ENCODE results near the gene PRKCA.

The PRKCA gene

DNA sequence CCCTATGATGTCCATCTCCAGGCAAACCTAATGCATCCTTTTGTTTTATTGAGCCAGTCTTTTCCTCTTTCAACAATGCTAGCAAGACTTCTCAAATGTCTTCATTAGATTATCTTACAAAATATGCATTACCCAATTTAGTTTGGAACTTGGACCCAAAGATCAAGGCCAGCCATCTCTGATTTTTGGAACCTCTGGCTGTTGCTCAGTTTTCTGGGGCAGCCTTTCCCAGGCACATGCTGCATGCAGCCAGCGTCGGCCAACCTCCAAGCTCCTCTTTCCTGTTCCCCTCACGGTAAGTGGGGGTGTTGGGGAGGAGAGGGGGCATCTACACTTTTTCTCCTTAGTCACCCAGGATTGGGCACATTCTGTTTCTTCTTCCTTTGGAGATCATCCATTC lies 189.3 kb downstream of the PRKCA start:
- no peak for TF ChIP-seq NFIC (IDR thresholded peaks at IDR 0.05)
- no peak for TF ChIP-seq EGR1 (IDR thresholded peaks at IDR 0.05)
- TF ChIP-seq, protein P1, sequence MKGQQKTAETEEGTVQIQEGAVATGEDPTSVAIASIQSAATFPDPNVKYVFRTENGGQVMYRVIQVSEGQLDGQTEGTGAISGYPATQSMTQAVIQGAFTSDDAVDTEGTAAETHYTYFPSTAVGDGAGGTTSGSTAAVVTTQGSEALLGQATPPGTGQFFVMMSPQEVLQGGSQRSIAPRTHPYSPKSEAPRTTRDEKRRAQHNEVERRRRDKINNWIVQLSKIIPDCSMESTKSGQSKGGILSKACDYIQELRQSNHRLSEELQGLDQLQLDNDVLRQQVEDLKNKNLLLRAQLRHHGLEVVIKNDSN (IDR thresholded peaks at IDR 0.05) = no peak
- no peak for TF ChIP-seq EP300 (IDR thresholded peaks at IDR 0.05; ENCODE audit: borderline replicate concordance)
- TF ChIP-seq CEBPB (IDR thresholded peaks at IDR 0.05) = no peak
- no peak for TF ChIP-seq RAD21 (IDR thresholded peaks at IDR 0.05; ENCODE audit: low read depth)
- TF ChIP-seq TEAD4 (IDR thresholded peaks at IDR 0.05) = no peak
- TF ChIP-seq TCF12 (IDR thresholded peaks at IDR 0.05; ENCODE audit: low read depth) = no peak
- no peak for TF ChIP-seq CREB1 (IDR thresholded peaks at IDR 0.05; ENCODE audit: low read depth)
- TF ChIP-seq, protein P2, sequence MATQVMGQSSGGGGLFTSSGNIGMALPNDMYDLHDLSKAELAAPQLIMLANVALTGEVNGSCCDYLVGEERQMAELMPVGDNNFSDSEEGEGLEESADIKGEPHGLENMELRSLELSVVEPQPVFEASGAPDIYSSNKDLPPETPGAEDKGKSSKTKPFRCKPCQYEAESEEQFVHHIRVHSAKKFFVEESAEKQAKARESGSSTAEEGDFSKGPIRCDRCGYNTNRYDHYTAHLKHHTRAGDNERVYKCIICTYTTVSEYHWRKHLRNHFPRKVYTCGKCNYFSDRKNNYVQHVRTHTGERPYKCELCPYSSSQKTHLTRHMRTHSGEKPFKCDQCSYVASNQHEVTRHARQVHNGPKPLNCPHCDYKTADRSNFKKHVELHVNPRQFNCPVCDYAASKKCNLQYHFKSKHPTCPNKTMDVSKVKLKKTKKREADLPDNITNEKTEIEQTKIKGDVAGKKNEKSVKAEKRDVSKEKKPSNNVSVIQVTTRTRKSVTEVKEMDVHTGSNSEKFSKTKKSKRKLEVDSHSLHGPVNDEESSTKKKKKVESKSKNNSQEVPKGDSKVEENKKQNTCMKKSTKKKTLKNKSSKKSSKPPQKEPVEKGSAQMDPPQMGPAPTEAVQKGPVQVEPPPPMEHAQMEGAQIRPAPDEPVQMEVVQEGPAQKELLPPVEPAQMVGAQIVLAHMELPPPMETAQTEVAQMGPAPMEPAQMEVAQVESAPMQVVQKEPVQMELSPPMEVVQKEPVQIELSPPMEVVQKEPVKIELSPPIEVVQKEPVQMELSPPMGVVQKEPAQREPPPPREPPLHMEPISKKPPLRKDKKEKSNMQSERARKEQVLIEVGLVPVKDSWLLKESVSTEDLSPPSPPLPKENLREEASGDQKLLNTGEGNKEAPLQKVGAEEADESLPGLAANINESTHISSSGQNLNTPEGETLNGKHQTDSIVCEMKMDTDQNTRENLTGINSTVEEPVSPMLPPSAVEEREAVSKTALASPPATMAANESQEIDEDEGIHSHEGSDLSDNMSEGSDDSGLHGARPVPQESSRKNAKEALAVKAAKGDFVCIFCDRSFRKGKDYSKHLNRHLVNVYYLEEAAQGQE (IDR thresholded peaks at IDR 0.05; ENCODE audit: low read depth) = no peak
- TF ChIP-seq, protein P3, sequence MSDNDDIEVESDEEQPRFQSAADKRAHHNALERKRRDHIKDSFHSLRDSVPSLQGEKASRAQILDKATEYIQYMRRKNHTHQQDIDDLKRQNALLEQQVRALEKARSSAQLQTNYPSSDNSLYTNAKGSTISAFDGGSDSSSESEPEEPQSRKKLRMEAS (IDR thresholded peaks at IDR 0.05) = no peak
- TF ChIP-seq TAF1 (IDR thresholded peaks at IDR 0.05; ENCODE audit: low read depth) = no peak
- no peak for TF ChIP-seq FOXM1 (IDR thresholded peaks at IDR 0.05; ENCODE audit: borderline replicate concordance, low read depth)
- no peak for TF ChIP-seq YY1 (IDR thresholded peaks at IDR 0.05; ENCODE audit: low read depth)
- TF ChIP-seq ZBTB7A (IDR thresholded peaks at IDR 0.05; ENCODE audit: low read depth) = no peak

DNA sequence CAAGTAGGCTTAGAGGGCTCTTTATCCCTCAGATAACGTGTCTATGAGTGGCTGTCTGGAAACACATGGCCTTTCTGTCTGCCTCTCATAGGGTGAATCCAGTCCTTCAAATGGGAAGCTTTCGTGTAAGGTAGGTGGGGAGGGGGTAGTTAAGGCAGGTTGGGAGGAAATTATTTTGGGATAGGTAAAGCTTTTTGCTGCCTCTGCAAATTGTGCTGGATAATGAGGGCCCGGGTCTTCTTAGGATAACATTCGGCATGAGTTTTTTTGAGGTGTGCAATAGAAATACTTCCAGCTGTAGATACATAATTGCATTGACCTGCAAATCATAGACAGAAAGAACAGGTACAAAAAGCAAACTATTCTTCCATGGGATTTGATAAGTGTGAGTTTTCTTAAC lies 189.7 kb downstream of the PRKCA start:
- TF ChIP-seq, protein P1 (IDR thresholded peaks at IDR 0.05) = no peak
- TF ChIP-seq TAF1 (IDR thresholded peaks at IDR 0.05; ENCODE audit: low read depth) (no peak), FOXM1 (IDR thresholded peaks at IDR 0.05; ENCODE audit: borderline replicate concordance, low read depth) (no peak), TCF12 (IDR thresholded peaks at IDR 0.05; ENCODE audit: low read depth) (no peak), EP300 (IDR thresholded peaks at IDR 0.05; ENCODE audit: borderline replicate concordance) (no peak), NFIC (IDR thresholded peaks at IDR 0.05) (no peak), ZBTB7A (IDR thresholded peaks at IDR 0.05; ENCODE audit: low read depth) (no peak), CEBPB (IDR thresholded peaks at IDR 0.05) (no peak), EGR1 (IDR thresholded peaks at IDR 0.05) (no peak), CREB1 (IDR thresholded peaks at IDR 0.05; ENCODE audit: low read depth) (no peak), TEAD4 (IDR thresholded peaks at IDR 0.05) (no peak), YY1 (IDR thresholded peaks at IDR 0.05; ENCODE audit: low read depth) (no peak), RAD21 (IDR thresholded peaks at IDR 0.05; ENCODE audit: low read depth) (no peak)
- TF ChIP-seq, protein P2 (IDR thresholded peaks at IDR 0.05; ENCODE audit: low read depth) = no peak
- TF ChIP-seq, protein P3 (IDR thresholded peaks at IDR 0.05) = no peak

DNA sequence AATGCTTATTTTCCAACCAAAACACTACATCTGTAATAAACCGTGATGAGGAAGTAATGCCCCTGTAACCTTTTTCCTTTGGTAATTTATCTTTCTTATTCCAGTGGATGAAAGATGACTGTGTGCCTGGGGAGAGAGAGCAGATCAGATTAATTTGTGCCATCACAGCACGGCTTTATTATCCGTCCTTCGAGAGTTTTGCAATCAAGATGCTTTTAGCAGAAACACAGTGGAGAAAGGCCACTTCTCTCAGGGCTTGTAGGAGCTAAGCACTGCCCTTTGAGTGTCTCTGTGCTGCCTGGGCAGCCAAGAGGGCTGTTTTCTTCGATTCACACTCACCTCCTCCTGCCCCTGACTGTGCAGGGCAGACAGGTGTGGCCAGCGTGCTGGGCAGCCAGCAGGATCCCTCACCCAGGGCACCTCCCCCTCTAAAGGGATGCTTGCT lies 190.2 kb downstream of the PRKCA start:
- TF ChIP-seq TCF12 (IDR thresholded peaks at IDR 0.05; ENCODE audit: low read depth) (no peak), CREB1 (IDR thresholded peaks at IDR 0.05; ENCODE audit: low read depth) (no peak), EP300 (IDR thresholded peaks at IDR 0.05; ENCODE audit: borderline replicate concordance) (no peak), NFIC (IDR thresholded peaks at IDR 0.05) (no peak), ZBTB7A (IDR thresholded peaks at IDR 0.05; ENCODE audit: low read depth) (no peak), CEBPB (IDR thresholded peaks at IDR 0.05) (no peak), FOXM1 (IDR thresholded peaks at IDR 0.05; ENCODE audit: borderline replicate concordance, low read depth) (no peak), YY1 (IDR thresholded peaks at IDR 0.05; ENCODE audit: low read depth) (no peak), TAF1 (IDR thresholded peaks at IDR 0.05; ENCODE audit: low read depth) (no peak), EGR1 (IDR thresholded peaks at IDR 0.05) (no peak), RAD21 (IDR thresholded peaks at IDR 0.05; ENCODE audit: low read depth) (no peak), TEAD4 (IDR thresholded peaks at IDR 0.05) (no peak)
- TF ChIP-seq, protein P1 (IDR thresholded peaks at IDR 0.05) = no peak
- TF ChIP-seq, protein P3 (IDR thresholded peaks at IDR 0.05) = no peak
- TF ChIP-seq, protein P2 (IDR thresholded peaks at IDR 0.05; ENCODE audit: low read depth) = no peak
